B cell (primary cell): ENCODE results near the gene GPX3. TPM values are rescaled to one million over a fixed set of nuclear protein-coding genes. Genes with fewer than 3 reads are reported as not detected.

ENCODE experiments used
- ATAC-seq: fragments of 200-7000 bp; cut with Tn5 transposase; one replicate; pipeline ENCODE4 v1.10.0; 2021; ENCODE audit warnings: low read depth, mild to moderate bottlenecking, moderate number of reproducible peaks, moderate library complexity
- CTCF ChIA-PET: fragments of 350-600 bp; sonication (Branson Sonifier 250); formaldehyde crosslinking; loops from one replicate; lab custom pipeline; 2021; ENCODE audit warnings: antibody characterized with exemption, inconsistent platforms; lab: Charles Lee
- POLR2A ChIA-PET: fragments of 350-600 bp; sonication (Branson Sonifier 250); formaldehyde crosslinking; loops from one replicate; lab custom pipeline; 2021; ENCODE audit warnings: antibody characterized with exemption; lab: Charles Lee
- DNase-seq: peaks from one replicate; pipeline ENCODE4 v3.0.0; 2013
- H2AFZ ChIP-seq: 2 replicates; pipeline ENCODE4 v1.6.1; 2012; ENCODE audit warnings: mild to moderate bottlenecking, low read depth, low read length; ENCODE audit not compliant: insufficient read depth, poor library complexity, severe bottlenecking
- H3K27ac ChIP-seq, 2 donors: 1 replicate in 1 of 2; 2 replicates in 1 of 2; pipeline ENCODE4 v1.5.1; 2012 to 2013; ENCODE audit warnings: low read length in 2 of 2, mild to moderate bottlenecking in 2 of 2, moderate library complexity in 1 of 2
- H3K27me3 ChIP-seq, 4 experiments: fragments of 200-600 bp in 1 of 4; sonication (generic) in 1 of 4; replicated peaks in 1 of 4; 1 replicate in 2 of 4; 2 replicates in 2 of 4; pipeline versions ENCODE4 v1.6.1 to v1.7.0; 2013 to 2016; ENCODE audit warnings: low read length in 3 of 4, mild to moderate bottlenecking in 2 of 4, mixed read lengths in 1 of 4, moderate library complexity in 1 of 4; ENCODE audit not compliant: insufficient read depth in 4 of 4, control insufficient read depth in 3 of 4; ENCODE audit errors: control extremely low read depth in 1 of 4
- H3K36me3 ChIP-seq, 2 experiments: replicated peaks in 1 of 2; 1 replicate in 1 of 2; 2 replicates in 1 of 2; pipeline versions ENCODE4 v1.6.1 to v1.7.1; 2013; ENCODE audit warnings: low read length in 1 of 2; ENCODE audit not compliant: insufficient read depth in 2 of 2, control insufficient read depth in 1 of 2; ENCODE audit errors: control extremely low read depth in 1 of 2, extremely low read depth in 1 of 2
- H3K4me1 ChIP-seq, 2 donors: fragments of 200-600 bp in 1 of 2; sonication (generic) in 1 of 2; 1 replicate in 1 of 2; 2 replicates in 1 of 2; pipeline versions ENCODE4 v1.5.1 to v1.6.1; 2013 to 2017; ENCODE audit warnings: low read length in 2 of 2; ENCODE audit not compliant: control insufficient read depth in 2 of 2, insufficient read depth in 2 of 2
- H3K4me2 ChIP-seq: replicated peaks from 2 replicates; pipeline ENCODE3; 2012; ENCODE audit warnings: mild to moderate bottlenecking, low read depth, low read length; ENCODE audit not compliant: poor library complexity, severe bottlenecking
- H3K4me3 ChIP-seq, 5 experiments: fragments of 200-600 bp in 1 of 5; sonication (generic) in 1 of 5; 1 replicate in 3 of 5; 2 replicates in 2 of 5; pipeline versions ENCODE4 v1.5.1 to v1.7.0; 2011 to 2016; ENCODE audit warnings: low read length in 4 of 5, mild to moderate bottlenecking in 4 of 5, low read depth in 2 of 5, control low read depth in 1 of 5, moderate library complexity in 1 of 5; ENCODE audit not compliant: insufficient read depth in 1 of 5; ENCODE audit errors: control extremely low read depth in 1 of 5, extremely low read depth in 1 of 5
- H3K79me2 ChIP-seq: fragments of 200-600 bp; sonication (generic); one replicate; pipeline ENCODE4 v1.6.0; 2016; ENCODE audit warnings: low read length; ENCODE audit not compliant: control insufficient read depth, insufficient read depth
- H3K9ac ChIP-seq: fragments of 200-600 bp; sonication (generic); 2 replicates; pipeline ENCODE4 v1.6.1; 2017; ENCODE audit warnings: mild to moderate bottlenecking, low read length, moderate library complexity
- H3K9me3 ChIP-seq, 3 donors: one replicate each; pipeline versions ENCODE4 v1.6.1 to v1.7.1; 2013; ENCODE audit warnings: low read length in 2 of 3; ENCODE audit not compliant: control insufficient read depth in 2 of 3, insufficient read depth in 1 of 3; ENCODE audit errors: control extremely low read depth in 1 of 3
- H4K20me1 ChIP-seq: 2 replicates; pipeline ENCODE4 v1.6.0; 2012; ENCODE audit warnings: mild to moderate bottlenecking, low read length; ENCODE audit not compliant: insufficient read depth, control insufficient read depth, poor library complexity, severe bottlenecking
- H3K27ac Mint-ChIP-seq: one replicate; pipeline ENCODE4 v1.8.0; 2021; ENCODE audit warnings: mixed read lengths
- H3K27me3 Mint-ChIP-seq: one replicate; pipeline ENCODE4 v1.8.0; 2021; ENCODE audit warnings: mixed read lengths
- H3K4me1 Mint-ChIP-seq: one replicate; pipeline ENCODE4 v1.8.0; 2021; ENCODE audit warnings: mixed read lengths
- H3K4me3 Mint-ChIP-seq: one replicate; pipeline ENCODE4 v1.8.0; 2021; ENCODE audit warnings: mixed read lengths
- H3K9me3 Mint-ChIP-seq: one replicate; pipeline ENCODE4 v1.8.0; 2022; ENCODE audit warnings: mixed read lengths; ENCODE audit not compliant: insufficient read depth
- CTCF ChIP-seq: fragments of 200-600 bp; IDR thresholded peaks from one replicate; pipeline ENCODE4 v1.8.0; 2022; ENCODE audit warnings: antibody characterized with exemption, mild to moderate bottlenecking
- EZH2 ChIP-seq: IDR thresholded peaks from 2 replicates; pipeline ENCODE4 v1.6.1; 2012; ENCODE audit warnings: borderline replicate concordance, low read depth, mild to moderate bottlenecking, moderate library complexity, low read length; ENCODE audit not compliant: insufficient read depth, poor library complexity, severe bottlenecking
- WGBS: methylation state at CpG from one replicate; pipeline ENCODE4 v1.1.5; 2013; ENCODE audit warnings: missing lambda C conversion rate; ENCODE audit not compliant: insufficient coverage; 5-methylcytosine and 5-hydroxymethylcytosine counted together
- intact Hi-C: fragments of 100-400 bp; cut with micrococcal nuclease; formaldehyde crosslinking; loops from one replicate; pipeline ENCODE4 v1.10.0; 2022
- polyA plus RNA-seq: library from polyadenylated mRNA; depleted of rRNA; stranded (reverse); fragments of >200 nt; gene quantifications from 2 replicates; pipeline ENCODE4 v1.2.3, GENCODE V29; 2012
- total RNA-seq, 2 donors: library from RNA; stranded (reverse); fragments of 120-200 nt in 1 of 2; gene quantifications; 1 replicate in 1 of 2; 2 replicates in 1 of 2; pipeline versions ENCODE4 v1.2.3 to v1.2.4, GENCODE V29; 2013 to 2022

GPX3 gene
- total and polyA plus RNA-seq, 2 donors (not counting 1 experiment from before 2014, with no cell fraction given), result not detected

- TF ChIP-seq EZH2 (no peak), CTCF (no peak)
- Histone ChIP-seq H3K9ac (no peak overlapping the region), H3K27me3 (peaks cover 0 to 7% (median 1%) of the 10 kb centered on the region in 4 experiments), H3K27ac (no peak overlapping the region), H3K4me1 (no peaks in the 10 kb centered on the region), H3K36me3 (no peaks in the 10 kb centered on the region), H3K79me2 (no peaks in the 10 kb centered on the region), H3K4me3 (no peak overlapping the region), H3K4me2 (no peak overlapping the region), H3K9me3 (no peaks in the 10 kb centered on the region), H2AFZ (no peak overlapping the region), H4K20me1 (no peaks in the 10 kb centered on the region)
- Mint-ChIP-seq H3K9me3 (no peaks in the 10 kb centered on the region), H3K4me1 (no peaks in the 10 kb centered on the region), H3K27ac (no peak overlapping the region), H3K4me3 (no peak overlapping the region), H3K27me3 (peaks cover 16% of the 10 kb centered on the region)
- ATAC-seq (no peak), DNase-seq (no peak)
- intact Hi-C loops, result no loop called here
- POLR2A ChIA-PET, result no interaction called here
- WGBS, result 82% methylated on average over 2 of the region's 5 CpGs
- CTCF ChIA-PET, result interaction anchor here (1.8 kb wide), 1 partner anchor 162 kb away, joined by 4 read pairs; no protein-coding TSS in a partner anchor
Measured at GRCh38 chr5:151005187-151005949, 15.0 kb upstream of the GPX3 start.

DNA sequence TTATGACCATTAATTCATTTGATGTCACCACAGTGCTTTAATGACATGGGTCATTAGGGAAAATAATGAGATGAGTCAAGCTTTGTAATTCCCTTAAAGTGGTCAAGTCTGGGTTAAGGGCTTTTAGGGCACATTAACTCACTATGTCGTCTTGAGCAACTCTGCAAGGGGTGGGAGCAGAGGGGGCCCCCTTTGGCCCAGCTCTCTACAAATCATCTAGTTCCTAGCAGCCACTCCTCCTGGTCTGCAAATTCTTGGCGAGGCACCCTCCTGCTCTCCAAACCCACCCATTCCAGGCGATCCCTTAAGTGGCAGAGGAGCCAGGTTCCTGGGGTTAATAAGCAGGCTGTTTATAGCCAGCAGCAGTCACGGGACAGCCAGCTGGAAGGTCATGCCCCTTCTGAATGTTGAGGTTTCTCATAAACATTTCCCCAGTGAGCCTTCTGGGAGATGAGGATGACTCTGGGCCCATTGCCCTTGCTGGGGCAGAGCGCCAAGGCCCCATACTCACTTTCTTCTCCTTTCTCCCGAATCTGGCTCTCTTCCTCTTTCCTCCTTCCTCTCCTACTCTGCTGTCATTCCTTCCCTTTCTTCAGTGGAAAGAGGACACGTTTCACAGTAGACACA lies 14.3 kb upstream of the GPX3 start:
- H4K20me1 ChIP-seq, result no peaks in the 10 kb centered on the region
- H3K9ac ChIP-seq, result no peak overlapping the region
- no peak overlapping the region for H2AFZ ChIP-seq
- no peaks in the 10 kb centered on the region for H3K36me3 ChIP-seq
- H3K4me1 ChIP-seq, result no peaks in the 10 kb centered on the region
- no peak overlapping the region for H3K4me3 ChIP-seq
- H3K4me2 ChIP-seq, result no peak overlapping the region
- TF ChIP-seq EZH2 (no peak), CTCF (no peak)
- H3K9me3 ChIP-seq, result no peaks in the 10 kb centered on the region
- peaks cover 0 to 7% (median 1%) of the 10 kb centered on the region in 4 experiments for H3K27me3 ChIP-seq
- intact Hi-C loops, result no loop called here
- DNase-seq (no peak), ATAC-seq (no peak)
- H3K4me3 Mint-ChIP-seq, result no peak overlapping the region
- H3K27me3 Mint-ChIP-seq, result peaks cover 15% of the 10 kb centered on the region
- 85% methylated on average over 2 of the region's 7 CpGs for WGBS
- no peaks in the 10 kb centered on the region for H3K79me2 ChIP-seq
- H3K4me1 Mint-ChIP-seq, result no peaks in the 10 kb centered on the region
- no peaks in the 10 kb centered on the region for H3K9me3 Mint-ChIP-seq
- ChIA-PET CTCF (no interaction called here), POLR2A (no interaction called here)
- H3K27ac Mint-ChIP-seq, result no peak overlapping the region
- H3K27ac ChIP-seq, result no peak overlapping the region
